K562 (cell line): ENCODE data around the gene UBASH3B.

Experiments used
- ATF2 ChIP-seq: sonication (generic); formaldehyde crosslinking; IDR thresholded peaks from 2 replicates; pipeline ENCODE4 v1.8.1; 2022; ENCODE audit warnings: missing genetic modification reagents
- EZH2 ChIP-seq: IDR thresholded peaks from 2 replicates; pipeline ENCODE4 v1.6.1; 2012; ENCODE audit warnings: low read depth, mild to moderate bottlenecking, inconsistent platforms, low read length, borderline replicate concordance
- MLLT1 ChIP-seq, 2 experiments: fragments of 450-650 bp; IDR thresholded peaks; 2 replicates each; pipeline ENCODE4 v1.6.1; 2016
- ZNF408 ChIP-seq: fragments of 250-450 bp; sonication (Bioruptor Pico); IDR thresholded peaks from 2 replicates; pipeline ENCODE4 v1.4.0; 2020; ENCODE audit warnings: low read depth, mild to moderate bottlenecking, moderate library complexity

- TF ChIP-seq EZH2 (no peak), ZNF408 (CRISPR knock-in tag) (no peak), ATF2 (CRISPR knock-in tag) (no peak), MLLT1 (IDR thresholded peaks at IDR 0.05) (no peak)
These were observed 21.1 kb downstream of the UBASH3B start for GRCh38 chr11:122676638-122677037.
